Measurements from ENCODE around the gene PCK1. TPM values are rescaled to one million over a fixed set of nuclear protein-coding genes. Genes with fewer than 3 reads are reported as not detected.

PCK1 gene
- total RNA-seq, 1 experiment from 2014 or later: not detected

DNA sequence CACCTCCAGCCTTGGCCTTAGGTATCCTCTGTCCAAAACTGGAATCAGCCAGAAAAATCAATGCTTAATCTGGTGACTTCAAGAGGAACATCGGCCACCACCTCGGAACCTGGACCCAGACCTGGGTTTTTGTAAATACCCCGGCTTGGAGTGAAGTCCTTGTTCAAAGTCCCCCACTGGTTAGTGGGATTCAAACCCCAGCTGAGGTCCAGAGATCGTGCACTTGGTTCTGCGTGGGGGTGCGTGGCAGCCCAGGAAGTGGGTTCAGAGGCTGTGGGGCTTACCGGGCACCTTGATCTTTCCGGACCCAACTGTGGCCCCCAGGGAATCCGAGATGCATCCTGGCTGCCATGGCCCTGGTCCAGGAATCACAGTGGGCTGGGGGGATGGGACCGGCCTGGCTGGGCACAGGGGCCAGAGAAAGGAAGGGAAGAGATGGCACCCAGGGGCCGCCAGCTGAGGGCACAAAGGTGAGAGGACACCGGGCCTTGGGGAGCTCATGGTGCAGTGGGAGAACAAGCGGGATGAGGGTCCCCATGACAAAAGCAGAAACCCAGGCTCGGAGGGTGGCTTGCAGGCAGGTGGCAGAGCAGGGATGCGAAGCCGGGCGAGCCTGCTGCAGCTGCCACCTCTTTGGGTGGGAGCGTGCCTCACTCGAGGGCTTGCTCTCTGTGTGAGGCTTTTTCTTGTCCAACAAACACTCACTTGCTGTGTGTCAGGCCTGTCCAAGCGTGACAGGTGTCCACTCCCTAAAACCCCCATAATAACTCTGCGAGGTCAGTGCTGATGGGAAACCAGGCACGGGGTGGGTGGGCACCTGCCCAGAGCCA is 31.6 kb downstream of the PCK1 start:
- no peak overlapping the region for H2BK12ac ChIP-seq (ENCODE audit: insufficient read length, low read depth, low read length)
- H2AK5ac ChIP-seq (ENCODE audit: insufficient read length, low read length): no peak overlapping the region
- H4K8ac ChIP-seq (replicated peaks; ENCODE audit: insufficient read length, low read depth, low read length): no peak overlapping the region
- H3K4me1 ChIP-seq (ENCODE audit: insufficient read depth, low read length): no peaks in the 10 kb centered on the region
- no peak overlapping the region for H2BK5ac ChIP-seq (ENCODE audit: insufficient read length, low read length)
- H2AFZ ChIP-seq (ENCODE audit: low read length): no peak overlapping the region
- H3K23me2 ChIP-seq (ENCODE audit: insufficient read length, low read depth, low read length, poor library complexity, severe bottlenecking): no peaks in the 10 kb centered on the region
- no peak overlapping the region for H3K9ac ChIP-seq (ENCODE audit: extremely low read depth, insufficient read length, low read length)
- H2BK120ac ChIP-seq (ENCODE audit: low read depth, low read length, poor library complexity, severe bottlenecking): no peak overlapping the region
- H3K79me1 ChIP-seq (ENCODE audit: insufficient read depth, low read depth, low read length, poor library complexity, severe bottlenecking): no peaks in the 10 kb centered on the region
- H2BK20ac ChIP-seq (ENCODE audit: low read depth, low read length, poor library complexity, severe bottlenecking): no peak overlapping the region
- no peaks in the 10 kb centered on the region for H4K20me1 ChIP-seq (ENCODE audit: control insufficient read depth, insufficient read depth, insufficient read length)
- no peaks in the 10 kb centered on the region for H3K79me2 ChIP-seq (ENCODE audit: insufficient read depth, low read length)
- H3K4me2 ChIP-seq (ENCODE audit: insufficient read depth, insufficient read length, low read length): no peak overlapping the region
- WGBS (ENCODE audit: extremely low coverage, insufficient read length, low lambda C conversion rate): no CpG with 5 or more reads among the region's 22 CpGs
- peaks cover 0 to 3% of the 10 kb centered on the region in 2 experiments; a peak in 2 of 5 replicates for H3K9me3 Mint-ChIP-seq
- no peak overlapping the region for H3T11ph ChIP-seq (ENCODE audit: low read length)
- H3K27ac ChIP-seq (ENCODE audit: insufficient read length, low read depth, low read length): no peak overlapping the region
- H3K9me3 ChIP-seq (ENCODE audit: control insufficient read depth, low read depth, low read length): no peaks in the 10 kb centered on the region
- no peak for DNase-seq
- H3K4me1 Mint-ChIP-seq: peaks cover 5 to 23% of the 10 kb centered on the region in 2 experiments
- H4K91ac ChIP-seq (ENCODE audit: insufficient read length, low read depth, low read length): no peak overlapping the region
- TF ChIP-seq, protein P1, sequence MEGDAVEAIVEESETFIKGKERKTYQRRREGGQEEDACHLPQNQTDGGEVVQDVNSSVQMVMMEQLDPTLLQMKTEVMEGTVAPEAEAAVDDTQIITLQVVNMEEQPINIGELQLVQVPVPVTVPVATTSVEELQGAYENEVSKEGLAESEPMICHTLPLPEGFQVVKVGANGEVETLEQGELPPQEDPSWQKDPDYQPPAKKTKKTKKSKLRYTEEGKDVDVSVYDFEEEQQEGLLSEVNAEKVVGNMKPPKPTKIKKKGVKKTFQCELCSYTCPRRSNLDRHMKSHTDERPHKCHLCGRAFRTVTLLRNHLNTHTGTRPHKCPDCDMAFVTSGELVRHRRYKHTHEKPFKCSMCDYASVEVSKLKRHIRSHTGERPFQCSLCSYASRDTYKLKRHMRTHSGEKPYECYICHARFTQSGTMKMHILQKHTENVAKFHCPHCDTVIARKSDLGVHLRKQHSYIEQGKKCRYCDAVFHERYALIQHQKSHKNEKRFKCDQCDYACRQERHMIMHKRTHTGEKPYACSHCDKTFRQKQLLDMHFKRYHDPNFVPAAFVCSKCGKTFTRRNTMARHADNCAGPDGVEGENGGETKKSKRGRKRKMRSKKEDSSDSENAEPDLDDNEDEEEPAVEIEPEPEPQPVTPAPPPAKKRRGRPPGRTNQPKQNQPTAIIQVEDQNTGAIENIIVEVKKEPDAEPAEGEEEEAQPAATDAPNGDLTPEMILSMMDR (conservative IDR thresholded peaks at IDR 0.05): no peak
- H4K5ac ChIP-seq (ENCODE audit: insufficient read length, low read depth, low read length): no peak overlapping the region
- H3K27me3 Mint-ChIP-seq (ENCODE audit: low read depth): peaks cover 6% of the 10 kb centered on the region
- no peak overlapping the region for H3K23ac ChIP-seq (ENCODE audit: insufficient read length, low read depth, low read length)
- H3K36me3 Mint-ChIP-seq (ENCODE audit: insufficient read depth in 1 of 3, low read depth in 3 of 3): no peaks in the 10 kb centered on the region
- no peak overlapping the region for H3K4ac ChIP-seq (ENCODE audit: low read depth, low read length)
- no peak overlapping the region for H3K56ac ChIP-seq (ENCODE audit: insufficient read length, low read depth, low read length)
- H3K4me3 Mint-ChIP-seq: no peak overlapping the region
- no peak overlapping the region; a peak in 1 of 7 replicates for H3K27ac Mint-ChIP-seq
- H3K14ac ChIP-seq (ENCODE audit: insufficient read depth, low read length): no peak overlapping the region; the same call in 1 of the 2 replicates
- H3K27me3 ChIP-seq (ENCODE audit: insufficient read depth, low read length): no peaks in the 10 kb centered on the region
- no peak overlapping the region for H2BK15ac ChIP-seq (ENCODE audit: low read depth, low read length)
- H3K18ac ChIP-seq (ENCODE audit: insufficient read length, low read depth, low read length): no peak overlapping the region

Measured in H9 (cell line).